Sigmoid colon (tissue), 4 donors: ENCODE data around the gene ANKDD1B.

Experiments used
- CTCF ChIP-seq, 4 experiments: fragments of 450-650 bp in 3 of 4; fragments of 200-600 bp in 1 of 4; IDR thresholded peaks; one replicate each; pipeline ENCODE4 v1.5.1; 2016 to 2019; ENCODE audit warnings: antibody characterized with exemption in 4 of 4, mild to moderate bottlenecking in 3 of 4, moderate library complexity in 2 of 4
- EP300 ChIP-seq, 4 donors: sonication (generic); formaldehyde crosslinking; IDR thresholded peaks; one replicate each; pipeline ENCODE4 v1.6.1; 2017; ENCODE audit warnings: antibody characterized with exemption in 4 of 4
- POLR2A ChIP-seq, 2 donors: fragments of 450-650 bp; IDR thresholded peaks; one replicate each; pipeline ENCODE4 v1.6.1; 2016; ENCODE audit warnings: antibody characterized with exemption in 2 of 2, mild to moderate bottlenecking in 2 of 2, moderate library complexity in 2 of 2
- POLR2AphosphoS5 ChIP-seq, 4 donors: sonication (generic); formaldehyde crosslinking; IDR thresholded peaks; one replicate each; pipeline ENCODE4 v1.6.1; 2017; ENCODE audit warnings: antibody characterized with exemption in 4 of 4

DNA sequence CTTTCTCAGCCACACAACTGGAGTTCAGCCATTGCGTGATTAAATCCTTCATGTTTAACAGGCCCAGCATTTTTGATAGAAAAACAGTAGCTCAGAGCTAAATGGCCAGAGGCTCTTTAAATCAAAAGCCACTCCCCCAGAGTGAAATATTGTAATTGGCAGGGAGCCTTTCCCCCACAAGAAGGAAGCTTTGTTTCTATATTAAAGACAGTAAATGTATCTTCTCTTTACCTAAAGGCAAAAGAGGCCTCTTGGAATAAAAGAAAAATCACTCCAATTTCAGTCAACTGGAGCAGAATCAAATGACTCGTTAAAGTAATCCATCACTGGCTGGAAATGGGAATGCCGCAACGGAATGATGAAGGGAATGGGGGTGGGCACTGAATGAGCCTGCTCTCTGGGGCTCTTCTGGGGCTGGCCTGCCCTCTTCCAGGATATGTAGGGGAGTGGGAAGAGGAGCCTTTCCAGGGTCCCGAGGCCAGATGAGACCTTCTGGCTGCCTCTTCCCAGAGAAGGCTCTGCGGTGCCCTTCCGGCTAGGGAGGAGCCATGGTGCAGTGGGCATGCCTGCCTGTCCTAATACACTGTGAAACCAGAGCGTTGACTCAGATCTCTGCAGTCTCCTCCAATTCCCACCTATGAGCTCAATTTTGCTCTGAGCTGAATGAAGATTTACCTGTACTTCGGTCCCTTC is 45.2 kb downstream of the ANKDD1B start:
- no peak for TF ChIP-seq CTCF (IDR thresholded peaks at IDR 0.05)
- TF ChIP-seq POLR2A (IDR thresholded peaks at IDR 0.05), result no peak
- TF ChIP-seq EP300 (IDR thresholded peaks at IDR 0.05), result no peak
- TF ChIP-seq POLR2AphosphoS5 (IDR thresholded peaks at IDR 0.05), result no peak
